ENCODE data around the gene FLRT1.

The FLRT1 gene

DNA sequence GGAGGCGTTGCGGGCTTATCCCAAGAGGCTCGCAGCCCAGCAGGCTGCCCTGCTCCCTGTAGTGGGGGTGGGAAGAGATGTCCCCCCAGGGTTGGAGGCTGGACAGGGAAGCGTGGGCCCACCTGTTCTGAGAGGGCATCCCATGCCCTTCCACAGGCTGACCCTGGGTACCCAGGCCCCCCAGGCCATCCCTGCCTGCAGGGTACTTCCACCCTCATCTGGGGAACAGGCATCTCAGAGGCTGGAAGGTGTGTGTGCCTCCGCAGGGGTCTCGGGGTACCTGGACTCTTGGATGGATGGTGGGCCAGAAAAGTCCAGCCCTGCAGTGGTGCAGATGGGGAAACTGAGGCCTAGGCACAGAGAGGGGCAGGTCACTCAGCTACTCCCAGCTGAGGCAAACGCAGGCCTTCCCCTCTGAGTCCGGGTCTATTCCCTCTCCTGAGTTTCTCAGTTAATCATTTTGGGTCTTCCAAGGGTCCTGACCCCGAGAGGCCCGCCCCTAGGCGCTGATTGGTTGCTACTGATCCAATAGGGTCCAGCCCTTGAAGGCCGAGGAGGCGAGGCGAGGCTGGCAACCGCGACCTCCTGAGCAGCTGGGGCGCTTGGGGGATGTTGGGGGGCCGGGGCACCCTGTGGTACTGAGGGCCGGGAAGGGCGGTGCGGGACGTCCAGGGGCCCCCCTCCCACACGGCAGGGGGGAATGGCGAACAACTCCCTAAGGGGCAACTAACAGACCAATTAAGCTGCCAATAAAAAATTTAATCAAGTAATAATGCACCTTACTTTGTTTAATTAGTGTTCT, 23.8 kb downstream of the FLRT1 start:
- Mint-ChIP-seq H3K4me1 (peaks cover 8% of the 10 kb centered on the region), H3K36me3 (ENCODE audit: insufficient read depth) (peaks cover 3% of the 10 kb centered on the region), H3K27me3 (peaks cover 35% of the 10 kb centered on the region), H3K4me3 (no peak overlapping the region), H3K9me3 (no peaks in the 10 kb centered on the region), H3K27ac (ENCODE audit: low read depth) (no peak overlapping the region)
- no peak for ATAC-seq (replicated peaks; ENCODE audit: extremely low read depth, poor library complexity, severe bottlenecking)
- no peak for DNase-seq (ENCODE audit: low spot score in 2 of 2)

DNA sequence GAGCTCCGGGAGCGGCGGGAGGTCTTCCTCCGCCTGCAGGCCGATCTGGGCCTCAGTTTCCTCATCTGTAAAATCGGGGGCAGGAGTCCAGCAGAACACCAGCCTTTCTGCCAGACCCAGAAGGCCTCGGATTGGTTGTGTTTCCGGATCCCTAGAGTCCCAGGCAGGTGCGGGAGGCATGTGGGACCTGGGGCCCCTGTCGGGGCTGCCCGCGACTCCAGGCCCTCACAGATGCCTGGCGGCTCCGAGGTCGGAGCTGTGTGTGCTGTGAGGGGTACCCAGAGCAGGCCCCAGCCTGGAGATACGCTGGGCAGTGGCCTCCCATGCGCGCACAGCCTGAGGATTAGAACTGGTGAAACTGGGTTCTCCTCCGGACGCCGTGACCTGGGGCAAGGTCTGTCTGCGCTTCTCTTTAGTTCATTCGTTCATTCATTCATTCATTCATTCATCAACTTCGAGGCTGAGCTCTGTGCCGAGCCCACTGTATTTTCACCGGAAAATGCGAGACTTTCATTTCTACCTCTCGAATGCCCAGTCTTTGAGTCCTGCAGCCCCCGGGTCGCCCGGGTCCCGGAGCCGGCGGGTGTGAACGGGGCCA, 24.6 kb downstream of the FLRT1 start:
- H3K27ac Mint-ChIP-seq (ENCODE audit: low read depth) = no peak overlapping the region
- peak overlapping the region; percentile 70 for H3K4me3 Mint-ChIP-seq
- H3K27me3 Mint-ChIP-seq = peaks cover 43% of the 10 kb centered on the region

DNA sequence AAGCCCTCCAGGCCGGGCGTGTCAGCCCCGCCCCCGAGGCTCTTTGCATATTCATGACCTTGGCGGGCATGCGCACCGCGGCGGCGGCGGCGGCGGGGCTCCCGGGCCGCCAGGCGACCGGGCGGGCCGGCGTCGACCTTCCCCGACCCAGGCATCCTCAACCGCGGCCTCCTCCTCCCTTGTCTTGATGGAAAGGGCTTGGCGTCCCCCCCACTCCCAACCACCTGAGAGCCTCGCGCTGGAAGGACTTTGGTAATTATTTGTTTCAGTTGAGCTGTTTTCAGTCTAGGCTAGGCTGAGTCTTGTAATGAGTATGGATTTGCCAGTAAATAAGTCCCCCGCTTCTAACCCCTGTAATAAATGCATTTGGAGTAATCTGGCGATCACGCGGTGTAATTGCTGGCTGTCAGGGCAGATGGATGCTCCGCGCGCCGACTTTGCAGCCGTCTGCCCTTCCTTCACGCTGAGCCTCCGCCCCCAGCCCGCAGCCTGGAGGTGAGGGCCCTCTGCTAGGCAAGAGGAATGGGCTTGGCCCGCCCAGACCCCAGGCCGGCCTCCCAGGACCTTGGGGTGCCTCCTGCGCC, 25.2 kb downstream of the FLRT1 start:
- Mint-ChIP-seq H3K27ac (ENCODE audit: low read depth) (no peak overlapping the region), H3K4me1 (peaks cover 8% of the 10 kb centered on the region), H3K4me3 (peak overlapping the region; percentile 70), H3K9me3 (no peaks in the 10 kb centered on the region), H3K27me3 (peaks cover 43% of the 10 kb centered on the region), H3K36me3 (ENCODE audit: insufficient read depth) (peaks cover 3% of the 10 kb centered on the region)
- ATAC-seq (replicated peaks; ENCODE audit: extremely low read depth, poor library complexity, severe bottlenecking) = no peak
- peak in 1 of 2 donors; percentile 19 for DNase-seq (ENCODE audit: low spot score in 2 of 2)

More for the DNA sequence above, 24.6 kb downstream of the FLRT1 start:
- H3K9me3 Mint-ChIP-seq = no peaks in the 10 kb centered on the region
- H3K4me1 Mint-ChIP-seq = peaks cover 8% of the 10 kb centered on the region
- DNase-seq (ENCODE audit: low spot score in 2 of 2) = no peak
- H3K36me3 Mint-ChIP-seq (ENCODE audit: insufficient read depth) = peaks cover 3% of the 10 kb centered on the region
- no peak for ATAC-seq (replicated peaks; ENCODE audit: extremely low read depth, poor library complexity, severe bottlenecking)

DNA sequence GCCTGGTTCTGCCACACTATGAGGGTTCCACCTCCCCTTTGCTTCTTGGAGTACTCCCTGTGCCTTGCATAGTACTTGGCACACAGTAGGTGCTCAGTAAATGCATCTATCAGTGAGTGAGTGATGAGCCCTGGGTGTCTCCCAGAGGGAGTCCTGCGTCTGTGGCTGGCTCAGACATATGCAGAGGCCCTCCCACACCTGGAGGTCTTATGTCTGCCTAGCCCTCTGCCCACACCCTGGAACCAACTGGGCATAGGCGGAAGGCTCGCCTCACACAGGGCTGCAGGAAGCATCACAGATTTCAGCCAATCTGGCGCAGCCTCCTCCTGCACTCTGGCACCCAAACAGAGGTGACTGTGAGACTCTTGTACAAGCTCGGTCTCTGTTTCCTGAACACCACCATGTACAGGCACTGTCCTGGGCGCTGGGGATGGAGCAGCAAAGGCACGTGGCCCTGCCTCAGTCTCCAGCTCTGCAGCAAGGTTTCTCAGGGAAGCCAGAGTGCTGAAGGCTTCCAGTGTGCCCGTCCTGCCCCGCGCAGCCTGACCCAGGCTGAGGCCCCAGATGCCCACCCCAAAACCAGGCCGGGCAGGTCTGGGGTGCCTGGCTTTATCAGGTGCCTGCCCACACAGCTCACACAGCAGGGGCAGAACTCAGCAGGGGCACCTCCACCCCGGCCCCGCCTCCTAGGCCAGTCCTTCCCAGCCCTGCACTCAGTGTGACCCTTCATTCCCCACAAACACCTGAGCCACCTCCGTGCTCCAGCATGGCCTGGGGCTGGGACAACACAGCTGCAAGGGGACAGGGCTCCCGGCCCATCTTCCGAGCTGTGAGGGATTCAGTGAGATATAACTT, 26.7 kb downstream of the FLRT1 start:
- Mint-ChIP-seq H3K4me3 (peak overlapping the region; percentile 70), H3K4me1 (peaks cover 8% of the 10 kb centered on the region), H3K9me3 (no peaks in the 10 kb centered on the region), H3K27me3 (peaks cover 43% of the 10 kb centered on the region), H3K36me3 (ENCODE audit: insufficient read depth) (peaks cover 3% of the 10 kb centered on the region), H3K27ac (ENCODE audit: low read depth) (no peak overlapping the region)
- DNase-seq (ENCODE audit: low spot score in 2 of 2) (no peak), ATAC-seq (replicated peaks; ENCODE audit: extremely low read depth, poor library complexity, severe bottlenecking) (no peak)

DNA sequence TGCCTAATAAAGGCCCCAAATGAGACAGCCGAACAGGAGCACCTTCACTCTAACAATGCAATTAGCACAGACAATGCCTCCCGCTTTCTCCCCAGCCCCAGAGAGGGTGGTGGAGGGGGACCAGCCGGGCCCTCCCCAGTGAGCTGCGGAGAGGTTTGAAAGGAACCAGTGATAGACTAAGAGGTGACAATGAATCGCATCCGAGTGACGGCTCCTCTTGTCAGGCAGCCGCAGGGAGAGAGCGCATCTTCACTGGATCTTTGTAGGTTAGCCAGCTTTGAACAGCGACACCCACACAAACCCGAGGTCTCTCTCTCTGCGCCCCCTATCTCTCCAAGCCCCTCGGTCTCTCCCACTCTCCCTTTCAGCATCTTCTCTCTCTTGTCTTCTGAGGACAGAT, 28.0 kb downstream of the FLRT1 start:
- ATAC-seq (replicated peaks; ENCODE audit: extremely low read depth, poor library complexity, severe bottlenecking) (no peak), DNase-seq (ENCODE audit: low spot score in 2 of 2) (no peak)
- H3K9me3 Mint-ChIP-seq = no peaks in the 10 kb centered on the region
- peaks cover 8% of the 10 kb centered on the region for H3K4me1 Mint-ChIP-seq
- H3K4me3 Mint-ChIP-seq = no peak overlapping the region
- H3K27ac Mint-ChIP-seq (ENCODE audit: low read depth) = no peak overlapping the region
- peaks cover 43% of the 10 kb centered on the region for H3K27me3 Mint-ChIP-seq
- peaks cover 3% of the 10 kb centered on the region for H3K36me3 Mint-ChIP-seq (ENCODE audit: insufficient read depth)

DNA sequence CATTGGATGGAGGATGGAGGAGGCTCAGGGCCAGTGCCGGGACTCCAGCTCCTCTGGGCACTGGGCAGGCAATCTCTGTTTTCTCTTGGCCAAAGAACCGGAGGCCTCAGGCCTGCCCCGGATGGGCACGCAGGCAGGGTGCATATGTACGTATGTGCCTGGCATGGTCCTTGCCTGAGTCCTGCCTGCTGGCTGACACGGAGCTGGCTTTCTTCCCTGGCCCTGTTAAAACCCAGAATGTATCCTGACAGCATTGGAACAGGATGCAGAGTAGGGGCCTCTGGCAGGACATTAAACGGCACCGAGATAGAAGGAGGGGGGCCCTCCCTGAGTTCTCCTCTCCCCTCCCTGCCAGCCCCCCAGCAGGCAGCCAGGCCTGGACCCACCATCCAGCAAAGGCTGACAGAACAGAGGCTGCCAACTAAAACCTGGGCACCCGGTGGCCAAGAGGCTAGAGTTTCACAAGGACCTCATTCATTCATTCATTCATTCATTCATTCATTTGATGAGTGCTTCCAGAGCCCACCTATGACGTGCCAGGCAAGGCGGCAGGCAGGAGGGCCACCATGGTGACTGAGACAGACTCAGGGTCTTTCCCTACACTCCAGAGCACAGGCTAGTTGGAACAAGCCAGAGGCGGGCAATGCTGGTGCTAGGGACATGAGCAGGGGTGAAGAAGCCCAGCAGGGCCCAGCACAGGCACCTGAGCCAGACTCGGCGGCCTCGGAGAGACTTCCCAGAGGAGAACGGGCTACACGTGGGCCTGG, 28.8 kb downstream of the FLRT1 start:
- Mint-ChIP-seq H3K4me3 (no peak overlapping the region), H3K4me1 (peaks cover 8% of the 10 kb centered on the region), H3K27ac (ENCODE audit: low read depth) (no peak overlapping the region), H3K36me3 (ENCODE audit: insufficient read depth) (peaks cover 3% of the 10 kb centered on the region), H3K9me3 (no peaks in the 10 kb centered on the region), H3K27me3 (peaks cover 43% of the 10 kb centered on the region)
- DNase-seq (ENCODE audit: low spot score in 2 of 2) (no peak), ATAC-seq (replicated peaks; ENCODE audit: extremely low read depth, poor library complexity, severe bottlenecking) (no peak)

DNA sequence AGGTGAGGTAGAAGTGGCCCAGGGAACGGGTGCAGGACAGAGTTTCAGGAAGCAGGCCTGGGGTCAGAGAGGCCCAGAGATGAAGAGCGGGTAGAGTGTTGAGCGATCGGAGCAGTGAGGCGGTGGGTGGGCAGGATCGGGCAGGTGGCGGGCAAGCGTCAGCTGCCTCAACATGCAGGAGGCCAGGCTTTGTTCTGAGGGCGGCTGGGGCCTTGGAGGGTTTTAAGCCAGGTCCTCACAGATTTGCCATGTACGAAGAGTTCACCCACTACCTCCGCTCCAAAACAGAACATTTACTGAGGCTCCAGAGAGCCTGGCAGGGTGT, 29.4 kb downstream of the FLRT1 start:
- H3K36me3 Mint-ChIP-seq (ENCODE audit: insufficient read depth) = peaks cover 3% of the 10 kb centered on the region
- no peaks in the 10 kb centered on the region for H3K9me3 Mint-ChIP-seq
- peaks cover 8% of the 10 kb centered on the region for H3K4me1 Mint-ChIP-seq
- H3K27me3 Mint-ChIP-seq = peaks cover 43% of the 10 kb centered on the region
- ATAC-seq (replicated peaks; ENCODE audit: extremely low read depth, poor library complexity, severe bottlenecking) = no peak
- H3K4me3 Mint-ChIP-seq = no peak overlapping the region
- H3K27ac Mint-ChIP-seq (ENCODE audit: low read depth) = no peak overlapping the region
- DNase-seq (ENCODE audit: low spot score in 2 of 2) = no peak

DNA sequence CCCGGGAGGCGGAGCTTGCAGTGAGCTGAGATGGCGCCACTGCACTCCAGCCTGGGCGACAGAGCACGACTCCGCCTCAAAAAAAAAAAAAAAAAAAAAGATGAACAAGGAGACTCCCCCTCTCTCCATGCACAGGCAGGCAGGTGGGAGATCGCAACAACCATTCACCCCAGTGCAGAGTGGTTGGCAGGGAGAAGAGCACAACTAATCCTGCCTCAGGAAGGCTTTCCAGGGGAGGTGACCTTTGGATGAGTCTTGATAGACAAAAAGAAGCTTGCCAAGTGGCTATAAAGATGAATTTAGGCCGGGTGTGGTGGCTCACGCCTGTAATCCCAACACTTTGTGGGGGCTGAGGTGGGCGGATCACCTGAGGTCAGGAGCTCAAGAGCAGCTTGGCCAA, 30.0 kb downstream of the FLRT1 start:
- Mint-ChIP-seq H3K27ac (ENCODE audit: low read depth) (no peak overlapping the region), H3K27me3 (peaks cover 43% of the 10 kb centered on the region), H3K9me3 (no peaks in the 10 kb centered on the region), H3K4me1 (peaks cover 8% of the 10 kb centered on the region), H3K36me3 (ENCODE audit: insufficient read depth) (peaks cover 3% of the 10 kb centered on the region), H3K4me3 (no peak overlapping the region)
- DNase-seq (ENCODE audit: low spot score in 2 of 2) (no peak), ATAC-seq (replicated peaks; ENCODE audit: extremely low read depth, poor library complexity, severe bottlenecking) (no peak)

DNA sequence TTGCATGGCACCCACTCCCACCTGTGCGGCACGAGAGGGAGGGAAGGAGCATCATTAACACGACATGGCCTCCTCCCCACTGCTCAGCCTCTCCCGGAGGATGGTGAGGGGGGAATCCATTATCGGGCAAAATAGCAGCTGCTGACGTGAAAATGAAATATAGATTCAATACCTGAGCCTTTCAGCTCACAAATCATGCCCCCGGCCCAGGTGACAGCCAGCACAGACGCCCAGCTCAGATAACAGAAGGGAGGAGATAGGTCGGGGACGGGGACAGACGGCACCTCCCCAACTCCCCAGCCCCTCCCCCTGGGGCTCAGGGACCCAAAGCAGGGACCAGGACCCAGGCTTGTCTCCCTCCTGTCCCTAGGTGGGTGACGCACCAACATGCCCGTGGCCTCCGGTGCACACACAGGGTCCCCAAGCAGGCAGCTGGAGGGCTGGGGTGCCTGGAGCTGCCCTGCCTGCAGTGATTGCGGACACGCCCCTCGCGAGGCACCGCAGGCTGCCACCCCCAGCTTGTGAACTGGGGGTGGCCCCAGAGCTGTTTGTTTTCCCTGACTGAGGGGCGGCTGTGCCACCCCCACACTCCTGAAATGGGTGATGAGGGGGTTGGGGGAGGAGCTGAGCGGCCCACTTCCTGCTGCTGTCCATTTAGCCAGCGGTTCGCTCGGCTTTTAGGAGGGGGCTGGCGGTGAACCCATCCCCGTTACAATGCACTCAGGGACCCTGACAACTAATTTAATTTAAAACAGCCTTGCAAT, 31.7 kb downstream of the FLRT1 start:
- Mint-ChIP-seq H3K36me3 (ENCODE audit: insufficient read depth) (no peaks in the 10 kb centered on the region), H3K4me1 (no peaks in the 10 kb centered on the region), H3K27ac (ENCODE audit: low read depth) (no peak overlapping the region), H3K27me3 (peaks cover 27% of the 10 kb centered on the region), H3K9me3 (no peaks in the 10 kb centered on the region), H3K4me3 (no peak overlapping the region)
- ATAC-seq (replicated peaks; ENCODE audit: extremely low read depth, poor library complexity, severe bottlenecking) (no peak), DNase-seq (ENCODE audit: low spot score in 2 of 2) (no peak)

DNA sequence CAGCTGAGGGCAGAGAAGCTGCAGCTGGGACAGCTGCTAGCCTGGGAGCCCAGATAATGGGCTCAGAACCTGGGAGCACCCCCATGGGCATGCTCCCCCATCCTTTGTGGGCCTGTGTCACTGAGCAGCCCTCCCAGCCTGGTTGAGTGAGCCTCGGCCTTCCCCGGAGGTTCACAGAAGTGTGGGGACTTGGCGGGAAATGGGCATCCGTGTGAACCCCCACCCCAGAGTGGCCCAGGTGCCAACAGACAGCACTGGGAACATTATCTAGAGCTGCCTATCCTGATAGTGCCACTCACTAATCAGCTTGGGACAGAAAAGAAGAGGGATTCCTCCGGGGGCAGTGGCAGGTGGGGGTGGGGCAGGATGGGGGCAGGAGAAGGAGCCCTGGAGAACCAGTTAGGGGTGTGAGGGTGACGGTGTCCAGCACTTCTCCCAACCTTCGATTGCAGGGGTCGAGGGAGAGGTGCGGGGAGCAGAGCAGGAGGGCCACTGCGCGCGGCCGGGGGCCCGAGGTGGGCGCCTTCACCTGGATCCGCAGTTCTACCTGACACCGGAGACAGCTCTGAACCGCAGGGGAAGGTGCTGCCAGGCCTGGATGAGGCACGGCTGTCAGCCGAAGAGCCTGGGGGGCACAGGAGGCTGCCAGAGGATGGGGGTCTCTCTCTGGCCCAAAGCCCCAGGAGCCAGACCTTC, 33.1 kb downstream of the FLRT1 start:
- Mint-ChIP-seq H3K27me3 (peaks cover 12% of the 10 kb centered on the region), H3K27ac (ENCODE audit: low read depth) (no peak overlapping the region), H3K4me1 (no peaks in the 10 kb centered on the region), H3K9me3 (no peaks in the 10 kb centered on the region), H3K36me3 (ENCODE audit: insufficient read depth) (no peaks in the 10 kb centered on the region), H3K4me3 (no peak overlapping the region)
- ATAC-seq (replicated peaks; ENCODE audit: extremely low read depth, poor library complexity, severe bottlenecking) (no peak), DNase-seq (ENCODE audit: low spot score in 2 of 2) (no peak)
